Transverse colon (tissue), 4 donors: ENCODE results near the gene RIOX2.

Experiments
- EP300 ChIP-seq: sonication (generic); formaldehyde crosslinking; IDR thresholded peaks from one replicate; pipeline ENCODE4 v1.6.1; 2017; ENCODE audit warnings: antibody characterized with exemption, low read depth
- POLR2A ChIP-seq: fragments of 450-650 bp; IDR thresholded peaks from one replicate; pipeline ENCODE4 v1.6.1; 2016; ENCODE audit warnings: antibody characterized with exemption, mild to moderate bottlenecking, moderate library complexity
- POLR2AphosphoS5 ChIP-seq, 3 donors: sonication (generic); formaldehyde crosslinking; IDR thresholded peaks; one replicate each; pipeline ENCODE4 v1.6.1; 2016; ENCODE audit warnings: antibody characterized with exemption in 3 of 3
- TF ChIP-seq, protein P1 (sequence below), 5 experiments: fragments of 200-600 bp in 3 of 5; fragments of 450-650 bp in 2 of 5; sonication (generic) in 3 of 5; IDR thresholded peaks; 1 replicate in 2 of 5; 2 replicates in 3 of 5; pipeline ENCODE4 v1.5.1; 2016 to 2017; ENCODE audit warnings: antibody characterized with exemption in 5 of 5, inconsistent platforms in 3 of 5, mild to moderate bottlenecking in 2 of 5, moderate library complexity in 1 of 5

DNA sequence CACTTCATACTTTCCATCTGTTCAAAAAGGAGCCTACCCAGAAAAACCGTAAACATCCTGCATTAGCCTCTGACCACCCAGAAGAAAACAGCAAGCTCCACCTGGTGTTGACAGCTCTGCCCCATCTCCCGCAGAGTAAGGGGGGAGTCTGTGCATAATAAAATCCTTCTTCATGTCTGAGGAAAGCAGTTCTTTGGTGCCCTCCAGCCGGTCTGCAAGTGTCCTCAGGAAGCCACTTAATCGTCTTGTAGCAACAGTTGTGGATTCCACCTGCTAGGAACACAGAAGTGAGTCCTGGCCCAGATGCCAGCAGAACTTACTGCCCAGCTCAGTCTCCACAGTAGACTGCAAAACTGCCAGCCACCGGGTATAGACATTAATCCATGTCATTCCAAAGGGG, 22.5 kb downstream of the RIOX2 start:
- TF ChIP-seq POLR2A (no peak), POLR2AphosphoS5 (IDR thresholded peaks at IDR 0.05) (no peak), EP300 (no peak)
- TF ChIP-seq, protein P1, sequence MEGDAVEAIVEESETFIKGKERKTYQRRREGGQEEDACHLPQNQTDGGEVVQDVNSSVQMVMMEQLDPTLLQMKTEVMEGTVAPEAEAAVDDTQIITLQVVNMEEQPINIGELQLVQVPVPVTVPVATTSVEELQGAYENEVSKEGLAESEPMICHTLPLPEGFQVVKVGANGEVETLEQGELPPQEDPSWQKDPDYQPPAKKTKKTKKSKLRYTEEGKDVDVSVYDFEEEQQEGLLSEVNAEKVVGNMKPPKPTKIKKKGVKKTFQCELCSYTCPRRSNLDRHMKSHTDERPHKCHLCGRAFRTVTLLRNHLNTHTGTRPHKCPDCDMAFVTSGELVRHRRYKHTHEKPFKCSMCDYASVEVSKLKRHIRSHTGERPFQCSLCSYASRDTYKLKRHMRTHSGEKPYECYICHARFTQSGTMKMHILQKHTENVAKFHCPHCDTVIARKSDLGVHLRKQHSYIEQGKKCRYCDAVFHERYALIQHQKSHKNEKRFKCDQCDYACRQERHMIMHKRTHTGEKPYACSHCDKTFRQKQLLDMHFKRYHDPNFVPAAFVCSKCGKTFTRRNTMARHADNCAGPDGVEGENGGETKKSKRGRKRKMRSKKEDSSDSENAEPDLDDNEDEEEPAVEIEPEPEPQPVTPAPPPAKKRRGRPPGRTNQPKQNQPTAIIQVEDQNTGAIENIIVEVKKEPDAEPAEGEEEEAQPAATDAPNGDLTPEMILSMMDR (IDR thresholded peaks at IDR 0.05) = no peak
